WTC11 (cell line): ENCODE data around the gene CELF4.

Source experiments
- CTCF ChIP-seq: fragments of 200-600 bp; IDR thresholded peaks from 2 replicates; pipeline ENCODE4 v1.8.0; 2022; ENCODE audit warnings: antibody characterized with exemption
- GABPB1 ChIP-seq: sonication (generic); formaldehyde crosslinking; IDR thresholded peaks from 2 replicates; pipeline ENCODE4 v1.8.1; 2023; ENCODE audit warnings: mild to moderate bottlenecking, missing genetic modification reagents
- MLX ChIP-seq: sonication (generic); formaldehyde crosslinking; IDR thresholded peaks from 2 replicates; pipeline ENCODE4 v1.8.1; 2023; ENCODE audit warnings: mild to moderate bottlenecking, missing genetic modification reagents, moderate library complexity
- NFE2L1 ChIP-seq: sonication (generic); formaldehyde crosslinking; IDR thresholded peaks from 2 replicates; pipeline ENCODE4 v1.8.1; 2023; ENCODE audit warnings: missing genetic modification reagents
- RORB ChIP-seq: fragments of 250-450 bp; sonication (Bioruptor Pico); IDR thresholded peaks from 2 replicates; pipeline ENCODE4 v1.9.0; 2021; ENCODE audit warnings: mild to moderate bottlenecking
- USF2 ChIP-seq: sonication (generic); formaldehyde crosslinking; IDR thresholded peaks from 2 replicates; pipeline ENCODE4 v1.8.1; 2023; ENCODE audit warnings: mild to moderate bottlenecking, missing genetic modification reagents, moderate library complexity
- ZNF138 ChIP-seq: sonication (generic); formaldehyde crosslinking; conservative IDR thresholded peaks from 2 replicates; pipeline ENCODE4 v1.8.1; 2022; ENCODE audit warnings: mild to moderate bottlenecking, moderate library complexity, missing genetic modification reagents
- ZNF396 ChIP-seq: fragments of 250-450 bp; sonication (Bioruptor Pico); IDR thresholded peaks from 2 replicates; pipeline ENCODE4 v1.8.0; 2021; ENCODE audit warnings: mild to moderate bottlenecking, moderate library complexity, borderline replicate concordance
- ZNF423 ChIP-seq: fragments of 250-450 bp; sonication (Bioruptor Pico); IDR thresholded peaks from 2 replicates; pipeline ENCODE4 v2.1.2; 2022; ENCODE audit warnings: mild to moderate bottlenecking, moderate library complexity
- ZSCAN18 ChIP-seq: fragments of 250-450 bp; sonication (Bioruptor Pico); IDR thresholded peaks from 2 replicates; pipeline ENCODE4 v2.1.2; 2022; ENCODE audit warnings: mild to moderate bottlenecking, moderate library complexity

- TF ChIP-seq GABPB1 (CRISPR knock-in tag) (no peak), ZNF396 (CRISPR knock-in tag) (no peak), RORB (CRISPR knock-in tag) (no peak), MLX (no peak), CTCF (no peak), USF2 (no peak), ZSCAN18 (CRISPR knock-in tag) (no peak), NFE2L1 (CRISPR knock-in tag) (no peak), ZNF423 (CRISPR knock-in tag) (no peak), ZNF138 (CRISPR knock-in tag) (no peak)
Measured at GRCh38 chr18:37314534-37314933, 251.1 kb downstream of the CELF4 start.
